ENCODE results near the gene TOGARAM2.
A peak's percentile ranks its signal among the peaks of the same experiment; 100 is the strongest.

Gene TOGARAM2

DNA sequence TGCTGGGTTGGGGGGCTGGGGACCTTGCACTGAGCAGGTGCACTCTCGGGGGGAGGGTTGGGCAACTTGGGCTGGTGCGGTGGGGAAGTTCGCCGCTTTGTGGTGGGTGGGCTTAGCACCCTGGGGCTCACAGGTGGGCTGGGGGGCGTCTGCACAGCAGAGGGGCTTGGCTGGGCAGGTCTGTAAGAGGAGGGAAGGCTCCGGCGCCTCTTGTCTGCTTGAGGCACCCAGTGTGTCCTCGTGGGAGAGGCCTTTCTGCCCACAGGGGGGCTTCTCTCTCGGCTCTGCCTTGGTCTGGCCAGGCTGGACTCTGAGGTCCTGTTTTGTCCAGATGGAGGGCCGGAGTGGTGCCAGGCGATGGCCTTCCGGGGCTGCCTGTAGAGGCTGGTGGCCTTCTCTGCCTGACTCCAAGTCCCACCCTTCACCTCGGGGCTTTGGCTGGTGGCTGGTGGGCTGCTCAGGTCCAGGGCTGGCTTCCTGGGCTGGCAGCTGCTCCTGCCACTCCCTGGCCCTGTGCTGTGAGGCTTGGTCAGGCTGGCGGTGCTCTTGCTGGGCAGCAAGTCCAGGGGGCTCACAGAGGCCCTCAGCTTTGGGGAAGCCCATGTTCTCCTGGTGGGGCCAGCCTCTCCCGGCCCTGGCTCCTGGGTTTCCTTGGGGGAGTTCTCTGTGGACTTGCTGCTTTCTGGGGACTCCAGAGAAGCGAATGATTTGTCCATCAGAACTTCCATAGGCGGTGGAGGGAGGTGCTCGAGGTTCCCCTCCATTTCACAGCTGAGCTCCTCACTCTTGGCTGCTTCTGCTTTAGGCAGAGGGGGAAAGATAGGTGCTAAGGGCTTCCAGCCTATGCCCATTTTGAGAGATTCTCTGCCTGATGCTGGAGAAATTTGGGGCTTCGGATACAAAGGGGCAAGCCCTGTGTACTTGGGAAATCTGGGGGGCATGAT lies 90.2 kb downstream of the TOGARAM2 start:
- H3K27ac ChIP-seq (ENCODE audit: insufficient read depth, low read depth, low read length, poor library complexity, severe bottlenecking), result no peak overlapping the region
- peaks cover 15% of the 10 kb centered on the region for H3K4me1 ChIP-seq (ENCODE audit: control insufficient read depth, insufficient read depth, low read length)
- WGBS, 2 experiments, result 92 to 93% methylated on average over 19 of the region's 19 CpGs
- no peaks in the 10 kb centered on the region for H3K9me3 ChIP-seq (ENCODE audit: control insufficient read depth, low read length)
- no peak overlapping the region for H3K4me3 ChIP-seq (ENCODE audit: insufficient read depth, low read depth, low read length)
- H3K36me3 ChIP-seq (ENCODE audit: control insufficient read depth, insufficient read depth, low read length), result no peaks in the 10 kb centered on the region
- no peaks in the 10 kb centered on the region for H3K27me3 ChIP-seq (ENCODE audit: control insufficient read depth, insufficient read depth, low read length, poor library complexity, severe bottlenecking)

GRCh38 chr2:29072251-29072650 lies 91.2 kb downstream of the TOGARAM2 start:
- Histone ChIP-seq H3K27me3 (ENCODE audit: control insufficient read depth, insufficient read depth, low read length, poor library complexity, severe bottlenecking) (no peaks in the 10 kb centered on the region), H3K27ac (ENCODE audit: insufficient read depth, low read depth, low read length, poor library complexity, severe bottlenecking) (no peak overlapping the region), H3K4me1 (ENCODE audit: control insufficient read depth, insufficient read depth, low read length) (peaks cover 16% of the 10 kb centered on the region), H3K4me3 (ENCODE audit: insufficient read depth, low read depth, low read length) (no peak overlapping the region), H3K9me3 (ENCODE audit: control insufficient read depth, low read length) (no peaks in the 10 kb centered on the region), H3K36me3 (ENCODE audit: control insufficient read depth, insufficient read depth, low read length) (no peaks in the 10 kb centered on the region)
- WGBS, 2 experiments, result 94 to 96% methylated on average over 8 of the region's 8 CpGs

DNA sequence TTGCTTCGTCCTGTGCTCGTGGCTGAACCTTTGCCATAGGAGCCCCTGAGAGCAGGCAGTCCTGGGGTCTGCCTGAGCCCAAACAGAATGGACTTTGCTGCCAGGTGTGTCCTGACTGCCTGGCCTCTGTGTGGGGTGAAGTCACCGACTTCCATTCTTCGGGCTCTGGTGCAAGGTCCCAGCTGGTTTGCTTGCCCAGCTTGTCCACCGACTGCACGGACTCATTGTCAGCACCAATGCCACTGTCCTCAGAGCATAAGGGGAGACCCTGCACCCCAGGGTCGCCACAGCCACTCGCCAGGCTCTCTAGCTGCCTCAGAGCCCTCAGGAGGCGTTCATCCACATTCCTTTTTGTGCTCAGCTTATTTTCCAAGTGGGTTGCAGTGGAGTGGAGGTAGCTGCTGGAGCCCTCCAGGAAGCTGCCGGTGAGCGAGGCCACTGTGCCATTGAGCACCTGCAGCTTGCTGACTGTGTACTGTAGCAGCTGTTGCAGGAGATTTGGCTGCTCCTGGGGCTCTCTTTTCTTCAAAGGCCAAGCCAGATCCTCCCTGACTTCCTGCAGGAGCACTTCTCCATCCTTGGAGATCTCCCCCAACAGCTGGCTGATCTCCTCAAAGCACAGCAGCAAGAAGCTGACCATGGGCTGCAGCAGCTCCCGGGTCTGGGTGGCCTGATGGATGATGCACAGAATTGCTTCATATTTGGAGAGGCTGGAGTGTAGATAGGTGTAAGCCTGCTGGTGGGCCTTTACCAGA lies 92.0 kb downstream of the TOGARAM2 start:
- Histone ChIP-seq H3K27ac (ENCODE audit: insufficient read depth, low read depth, low read length, poor library complexity, severe bottlenecking) (no peak overlapping the region), H3K36me3 (ENCODE audit: control insufficient read depth, insufficient read depth, low read length) (no peaks in the 10 kb centered on the region), H3K4me1 (ENCODE audit: control insufficient read depth, insufficient read depth, low read length) (peaks cover 16% of the 10 kb centered on the region), H3K4me3 (ENCODE audit: insufficient read depth, low read depth, low read length) (no peak overlapping the region), H3K27me3 (ENCODE audit: control insufficient read depth, insufficient read depth, low read length, poor library complexity, severe bottlenecking) (no peaks in the 10 kb centered on the region), H3K9me3 (ENCODE audit: control insufficient read depth, low read length) (no peaks in the 10 kb centered on the region)
- WGBS, 2 experiments, result 94 to 96% methylated on average over 12 of the region's 12 CpGs

DNA sequence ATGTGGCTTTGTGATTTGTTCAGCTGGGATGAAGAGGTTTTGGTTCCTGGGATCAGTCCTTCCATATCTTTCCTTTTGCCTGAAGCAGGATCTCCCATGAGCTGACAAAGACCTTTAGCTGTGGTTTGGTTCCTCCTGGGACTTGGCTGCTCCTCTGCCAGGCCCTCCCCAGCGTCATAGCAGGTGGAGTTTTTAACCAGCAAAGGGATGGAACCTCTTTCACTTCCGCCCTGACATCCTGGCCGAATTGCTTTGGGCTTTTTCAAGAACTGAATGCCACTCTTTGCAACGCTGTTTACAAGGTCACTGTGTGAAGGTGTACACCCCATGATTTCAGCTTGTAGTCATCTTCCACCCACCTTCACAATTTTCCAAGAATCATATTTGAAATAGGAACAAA lies 92.8 kb downstream of the TOGARAM2 start:
- Histone ChIP-seq H3K4me3 (ENCODE audit: insufficient read depth, low read depth, low read length) (no peak overlapping the region), H3K9me3 (ENCODE audit: control insufficient read depth, low read length) (no peaks in the 10 kb centered on the region), H3K4me1 (ENCODE audit: control insufficient read depth, insufficient read depth, low read length) (peaks cover 16% of the 10 kb centered on the region), H3K27me3 (ENCODE audit: control insufficient read depth, insufficient read depth, low read length, poor library complexity, severe bottlenecking) (no peaks in the 10 kb centered on the region), H3K27ac (ENCODE audit: insufficient read depth, low read depth, low read length, poor library complexity, severe bottlenecking) (no peak overlapping the region), H3K36me3 (ENCODE audit: control insufficient read depth, insufficient read depth, low read length) (no peaks in the 10 kb centered on the region)
- WGBS, 2 experiments, result 91 to 94% methylated on average over 4 of the region's 4 CpGs

GRCh38 chr2:29074411-29074810 lies 93.3 kb downstream of the TOGARAM2 start, which contains the start of gene PCARE:
TSS of gene PCARE (minus strand) at chr2:29074523. CDS start at chr2:29074261, 262 bp downstream.
- H3K4me1 ChIP-seq (ENCODE audit: control insufficient read depth, insufficient read depth, low read length), result peaks cover 16% of the 10 kb centered on the region
- 87 to 89% methylated on average over 8 of the region's 8 CpGs for WGBS, 2 experiments
- H3K27me3 ChIP-seq (ENCODE audit: control insufficient read depth, insufficient read depth, low read length, poor library complexity, severe bottlenecking), result no peaks in the 10 kb centered on the region
- H3K9me3 ChIP-seq (ENCODE audit: control insufficient read depth, low read length), result no peaks in the 10 kb centered on the region
- no peak within 1 kb of the TSS for H3K27ac ChIP-seq (ENCODE audit: insufficient read depth, low read depth, low read length, poor library complexity, severe bottlenecking)
- no peak within 1 kb of the TSS for H3K4me3 ChIP-seq (ENCODE audit: insufficient read depth, low read depth, low read length)
- no peaks in the 10 kb centered on the region for H3K36me3 ChIP-seq (ENCODE audit: control insufficient read depth, insufficient read depth, low read length)

DNA sequence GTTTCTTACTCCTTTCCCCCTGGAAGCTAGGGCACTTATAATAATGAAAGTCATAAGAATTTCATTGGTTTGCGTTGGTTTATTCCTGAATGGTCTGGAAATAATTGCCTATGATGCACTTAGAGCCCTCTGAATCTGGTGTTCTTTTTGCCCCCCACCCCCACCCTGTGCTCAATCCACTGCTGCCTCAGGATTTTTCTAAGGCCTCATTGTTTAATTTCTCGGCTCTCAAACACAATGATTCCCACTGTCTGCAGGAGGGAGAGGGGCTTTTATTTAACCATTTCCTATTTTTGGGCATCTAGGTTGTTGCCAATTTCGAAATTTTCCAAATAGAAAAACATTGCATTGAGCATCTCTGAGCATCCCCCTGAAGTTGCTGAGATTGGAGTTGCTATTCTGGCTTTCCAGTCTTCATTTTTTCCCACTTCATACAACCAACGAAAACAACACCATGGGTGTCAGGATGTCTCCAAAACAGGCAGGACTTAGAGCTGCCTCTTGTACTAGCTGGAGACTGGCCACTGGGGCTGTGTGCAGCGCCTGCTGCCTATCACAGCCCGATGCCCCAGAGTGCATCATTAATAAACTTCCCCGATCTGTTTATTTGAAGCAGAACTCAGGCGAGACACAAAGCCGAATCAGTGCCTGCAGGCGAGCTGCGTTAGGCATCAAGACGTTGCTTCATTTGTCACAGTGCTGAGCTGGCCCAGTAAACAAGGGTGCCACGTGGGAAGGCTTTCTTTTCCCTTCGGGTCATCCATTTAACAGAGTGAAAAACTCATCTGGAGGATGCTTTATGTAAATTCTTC lies 95.0 kb downstream of the TOGARAM2 start:
- Histone ChIP-seq H3K9me3 (ENCODE audit: control insufficient read depth, low read length) (no peaks in the 10 kb centered on the region), H3K27ac (ENCODE audit: insufficient read depth, low read depth, low read length, poor library complexity, severe bottlenecking) (peak overlapping the region; percentile 48), H3K4me3 (ENCODE audit: insufficient read depth, low read depth, low read length) (no peak overlapping the region), H3K27me3 (ENCODE audit: control insufficient read depth, insufficient read depth, low read length, poor library complexity, severe bottlenecking) (no peaks in the 10 kb centered on the region), H3K36me3 (ENCODE audit: control insufficient read depth, insufficient read depth, low read length) (no peaks in the 10 kb centered on the region), H3K4me1 (ENCODE audit: control insufficient read depth, insufficient read depth, low read length) (peaks cover 16% of the 10 kb centered on the region)
- WGBS, 2 experiments, result 70 to 72% methylated on average over 13 to 14 of the region's 14 CpGs

- Histone ChIP-seq H3K27me3 (ENCODE audit: control insufficient read depth, insufficient read depth, low read length, poor library complexity, severe bottlenecking) (no peaks in the 10 kb centered on the region), H3K4me3 (ENCODE audit: insufficient read depth, low read depth, low read length) (no peak overlapping the region), H3K9me3 (ENCODE audit: control insufficient read depth, low read length) (no peaks in the 10 kb centered on the region), H3K4me1 (ENCODE audit: control insufficient read depth, insufficient read depth, low read length) (peaks cover 12% of the 10 kb centered on the region), H3K27ac (ENCODE audit: insufficient read depth, low read depth, low read length, poor library complexity, severe bottlenecking) (no peak overlapping the region), H3K36me3 (ENCODE audit: control insufficient read depth, insufficient read depth, low read length) (no peaks in the 10 kb centered on the region)
- WGBS, 2 experiments, result 94 to 95% methylated on average over 7 of the region's 7 CpGs
Measured at GRCh38 chr2:29079887-29080286, 98.8 kb downstream of the TOGARAM2 start.

GRCh38 chr2:29080886-29081743 lies 100.0 kb downstream of the TOGARAM2 start:
- Histone ChIP-seq H3K27me3 (ENCODE audit: control insufficient read depth, insufficient read depth, low read length, poor library complexity, severe bottlenecking) (no peaks in the 10 kb centered on the region), H3K27ac (ENCODE audit: insufficient read depth, low read depth, low read length, poor library complexity, severe bottlenecking) (no peak overlapping the region), H3K4me3 (ENCODE audit: insufficient read depth, low read depth, low read length) (no peak overlapping the region), H3K36me3 (ENCODE audit: control insufficient read depth, insufficient read depth, low read length) (no peaks in the 10 kb centered on the region), H3K4me1 (ENCODE audit: control insufficient read depth, insufficient read depth, low read length) (peaks cover 3% of the 10 kb centered on the region), H3K9me3 (ENCODE audit: control insufficient read depth, low read length) (no peaks in the 10 kb centered on the region)
- WGBS, 2 experiments, result 82 to 86% methylated on average over 11 to 12 of the region's 12 CpGs

GRCh38 chr2:29082804-29083495 lies 101.9 kb downstream of the TOGARAM2 start:
- Histone ChIP-seq H3K4me3 (ENCODE audit: insufficient read depth, low read depth, low read length) (no peak overlapping the region), H3K36me3 (ENCODE audit: control insufficient read depth, insufficient read depth, low read length) (no peaks in the 10 kb centered on the region), H3K27ac (ENCODE audit: insufficient read depth, low read depth, low read length, poor library complexity, severe bottlenecking) (no peak overlapping the region), H3K4me1 (ENCODE audit: control insufficient read depth, insufficient read depth, low read length) (no peaks in the 10 kb centered on the region), H3K27me3 (ENCODE audit: control insufficient read depth, insufficient read depth, low read length, poor library complexity, severe bottlenecking) (no peaks in the 10 kb centered on the region), H3K9me3 (ENCODE audit: control insufficient read depth, low read length) (no peaks in the 10 kb centered on the region)
- WGBS, 2 experiments, result 91 to 93% methylated on average over 5 of the region's 5 CpGs

All from ectodermal cell (in vitro differentiated cells).